Fibroblast of the aortic adventitia (primary cell): ENCODE measurements around the gene FBXO33. TPM values are rescaled to one million over a fixed set of nuclear protein-coding genes. Genes with fewer than 3 reads are reported as not detected.
"Not testable (repeated sequence)": the region's sequence is repeated elsewhere in the genome, so short reads cannot be mapped to it uniquely, and the experiment has no call there.

ENCODE experiments used
- DNase-seq: peaks from one replicate; pipeline ENCODE4 v3.0.0-alpha.2; 2010; ENCODE audit warnings: low read depth
- H3K4me3 ChIP-seq: 2 replicates; pipeline ENCODE4 v1.5.1; 2011; ENCODE audit warnings: low read depth, mild to moderate bottlenecking, control low read depth, low read length, moderate library complexity
- CTCF ChIP-seq: IDR thresholded peaks from 2 replicates; pipeline ENCODE4 v1.5.1; 2011; ENCODE audit warnings: mild to moderate bottlenecking, low read length, control low read depth, inconsistent platforms; ENCODE audit not compliant: insufficient read depth
- total RNA-seq: library from RNA; depleted of rRNA; stranded (reverse); fragments of >200 nt; gene quantifications from 2 replicates; pipeline ENCODE4 v1.2.3, GENCODE V29; 2012; ENCODE audit warnings: low replicate concordance

FBXO33 gene
- total RNA-seq, 1 donor, result 17.5 TPM

GRCh38 chr14:39368261-39368959 is 63.8 kb downstream of the FBXO33 start:
- H3K4me3 ChIP-seq, result no peak overlapping the region
- TF ChIP-seq CTCF, result peak; percentile 64
- peak; percentile 85 for DNase-seq

- TF ChIP-seq CTCF, result no peak
- no peak overlapping the region for H3K4me3 ChIP-seq
- no peak for DNase-seq
Observed at GRCh38 chr14:39367387-39367751, 64.9 kb downstream of the FBXO33 start.

GRCh38 chr14:39366460-39367386 is 65.5 kb downstream of the FBXO33 start:
- TF ChIP-seq CTCF, result no peak
- H3K4me3 ChIP-seq, result no peak overlapping the region
- no peak for DNase-seq

- no peak for TF ChIP-seq CTCF
- H3K4me3 ChIP-seq, result no peak overlapping the region
Observed at GRCh38 chr14:39365354-39365753, 66.9 kb downstream of the FBXO33 start.

GRCh38 chr14:39364509-39364908 is 67.7 kb downstream of the FBXO33 start:
- TF ChIP-seq CTCF, result no peak
- no peak for DNase-seq
- H3K4me3 ChIP-seq, result no peak overlapping the region

More at GRCh38 chr14:39365354-39365753, 66.9 kb downstream of the FBXO33 start:
- DNase-seq, result no peak

- H3K4me3 ChIP-seq, DNase-seq: not testable (repeated sequence)
Observed at GRCh38 chr14:39361556-39361955, 70.7 kb downstream of the FBXO33 start.

- no peak for DNase-seq
- no peak overlapping the region for H3K4me3 ChIP-seq
- no peak for TF ChIP-seq CTCF
Observed at GRCh38 chr14:39360316-39360715, 71.9 kb downstream of the FBXO33 start.

- not testable (repeated sequence) for H3K4me3 ChIP-seq, DNase-seq
Observed at GRCh38 chr14:39359069-39359468, 73.2 kb downstream of the FBXO33 start.
